Spleen (tissue), 7 donors: ENCODE measurements around the gene HERPUD1.

ENCODE experiments used
- CTCF ChIP-seq, 11 experiments: fragments of 200-600 bp in 7 of 11; fragments of 450-650 bp in 4 of 11; sonication (generic) in 4 of 11; IDR thresholded peaks in 8 of 11; conservative IDR thresholded peaks in 3 of 11; 1 replicate in 7 of 11; 2 replicates in 4 of 11; pipeline versions ENCODE4 v1.4.0 to v1.8.0; 2016 to 2021; ENCODE audit warnings: antibody characterized with exemption in 11 of 11, inconsistent platforms in 4 of 11, mild to moderate bottlenecking in 1 of 11
- POLR2A ChIP-seq, 3 donors: fragments of 450-650 bp; IDR thresholded peaks; one replicate each; pipeline ENCODE4 v1.5.1; 2017; ENCODE audit warnings: antibody characterized with exemption in 3 of 3, mild to moderate bottlenecking in 1 of 3
- POLR2AphosphoS5 ChIP-seq, 3 donors: sonication (generic); formaldehyde crosslinking; IDR thresholded peaks; one replicate each; pipeline ENCODE4 v1.5.1; 2017; ENCODE audit warnings: antibody characterized with exemption in 3 of 3
- donor health status: DM: no; HTN: no; CAD: no; lungs with moderate emphysema.
- donor health status: DM: no; HTN: no; CAD: no.
- donor health status: DM: no; HTN: no; CAD: no.

GRCh38 chr16:56961851-56962281 lies 29.9 kb downstream of the HERPUD1 start, which contains the start of gene CETP:
- TF ChIP-seq POLR2AphosphoS5 (IDR thresholded peaks at IDR 0.05) (peak in 2 of 3 donors; percentile 49), CTCF (IDR thresholded peaks at IDR 0.05 in 8 of 11, conservative IDR thresholded peaks at IDR 0.05 in 3 of 11) (no peak), POLR2A (IDR thresholded peaks at IDR 0.05) (no peak)
